MM.1S (cell line): Measurements from ENCODE around the gene SPRED3.

Source experiments
- DNase-seq: peaks from one replicate; pipeline ENCODE4 v3.0.0-alpha.2; 2015
- H2AFZ ChIP-seq: fragments of 300-600 bp; sonication (generic); 2 replicates; pipeline ENCODE4 v1.6.0; 2016; ENCODE audit warnings: antibody characterized with exemption, low read length
- H3F3A ChIP-seq: fragments of 300-600 bp; sonication (generic); 2 replicates; pipeline ENCODE4 v1.6.1; 2016; ENCODE audit warnings: mild to moderate bottlenecking, antibody characterized with exemption, low read length, moderate library complexity, mixed read lengths; ENCODE audit not compliant: insufficient read depth
- H3K27ac ChIP-seq: fragments of 300-600 bp; sonication (generic); 2 replicates; pipeline ENCODE4 v1.5.1; 2016; ENCODE audit warnings: mild to moderate bottlenecking, low read length
- H3K27me3 ChIP-seq: fragments of 300-600 bp; sonication (generic); replicated peaks from 2 replicates; pipeline ENCODE4 v1.6.0; 2016; ENCODE audit warnings: low read length; ENCODE audit not compliant: insufficient read depth
- H3K36me3 ChIP-seq: fragments of 300-600 bp; sonication (generic); replicated peaks from 2 replicates; pipeline ENCODE4 v1.6.1; 2016; ENCODE audit warnings: mild to moderate bottlenecking, low read length, mixed read lengths; ENCODE audit not compliant: insufficient read depth
- H3K4me1 ChIP-seq: fragments of 300-600 bp; sonication (generic); 2 replicates; pipeline ENCODE4 v1.6.1; 2016; ENCODE audit warnings: low read length, mixed read lengths
- H3K4me2 ChIP-seq: fragments of 300-600 bp; sonication (generic); 2 replicates; pipeline ENCODE4 v1.6.0; 2016; ENCODE audit warnings: low read depth, low read length
- H3K4me3 ChIP-seq: fragments of 300-600 bp; sonication (generic); 2 replicates; pipeline ENCODE4 v1.5.1; 2016; ENCODE audit warnings: low read length, mixed read lengths
- H3K79me2 ChIP-seq: fragments of 300-600 bp; sonication (generic); 2 replicates; pipeline ENCODE4 v1.6.1; 2016; ENCODE audit warnings: mixed run types, low read length, mixed read lengths
- H3K9ac ChIP-seq: fragments of 300-600 bp; sonication (generic); 2 replicates; pipeline ENCODE4 v1.6.1; 2016; ENCODE audit warnings: low read length, mixed read lengths
- H3K9me2 ChIP-seq: fragments of 300-600 bp; sonication (generic); replicated peaks from 2 replicates; pipeline ENCODE4 v1.6.1; 2016; ENCODE audit warnings: mild to moderate bottlenecking, low read length, mixed read lengths; ENCODE audit not compliant: insufficient read depth
- H3K9me3 ChIP-seq: fragments of 300-600 bp; sonication (generic); replicated peaks from 2 replicates; pipeline ENCODE4 v1.6.1; 2016; ENCODE audit warnings: mild to moderate bottlenecking, low read length, mixed read lengths; ENCODE audit not compliant: insufficient read depth
- H4K20me1 ChIP-seq: fragments of 300-600 bp; sonication (generic); 2 replicates; pipeline ENCODE4 v1.6.1; 2016; ENCODE audit warnings: mild to moderate bottlenecking, low read length, moderate library complexity, mixed read lengths; ENCODE audit not compliant: insufficient read depth
- EZH2 ChIP-seq: fragments of 300-600 bp; sonication (generic); optimal IDR thresholded peaks from 2 replicates; pipeline ENCODE3; 2017; ENCODE audit warnings: low read depth, mild to moderate bottlenecking, antibody characterized with exemption, low read length, mixed read lengths
- EZH2phosphoT487 ChIP-seq: fragments of 300-600 bp; sonication (generic); IDR thresholded peaks from 2 replicates; pipeline ENCODE4 v1.6.1; 2018; ENCODE audit warnings: antibody characterized with exemption, low read length
- TF ChIP-seq, protein P1 (sequence below): fragments of 300-600 bp; sonication (generic); IDR thresholded peaks from 2 replicates; pipeline ENCODE4 v1.5.1; 2016; ENCODE audit warnings: antibody characterized with exemption, low read length, mixed read lengths

SPRED3 gene

GRCh38 chr19:38437295-38437694, 48.8 kb downstream of the SPRED3 start:
- H3F3A ChIP-seq: no peaks in the 10 kb centered on the region

DNA sequence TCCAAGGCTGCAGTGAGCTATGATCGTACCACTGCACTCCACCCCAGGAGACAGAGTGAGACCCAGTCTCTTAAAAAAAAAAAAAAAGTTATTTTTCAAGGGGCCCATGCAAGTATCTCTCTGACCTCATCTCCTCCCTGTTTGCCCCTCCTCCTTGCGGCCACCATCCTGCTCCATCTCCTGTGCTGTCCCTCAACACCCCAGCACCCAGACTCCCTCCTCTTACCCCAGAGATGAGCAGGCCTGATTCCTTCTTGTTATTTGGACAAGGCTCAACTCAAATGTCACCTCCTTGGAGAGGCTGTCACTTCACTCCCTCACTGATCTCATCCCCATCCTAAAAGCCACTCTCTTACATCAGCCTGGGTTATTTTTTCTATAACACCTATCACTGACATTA, 49.4 kb downstream of the SPRED3 start:
- peaks cover 67% of the 10 kb centered on the region for H3K27me3 ChIP-seq
- DNase-seq: no peak
- no peak for TF ChIP-seq EZH2phosphoT487
- TF ChIP-seq EZH2: no peak
- TF ChIP-seq, protein P1, sequence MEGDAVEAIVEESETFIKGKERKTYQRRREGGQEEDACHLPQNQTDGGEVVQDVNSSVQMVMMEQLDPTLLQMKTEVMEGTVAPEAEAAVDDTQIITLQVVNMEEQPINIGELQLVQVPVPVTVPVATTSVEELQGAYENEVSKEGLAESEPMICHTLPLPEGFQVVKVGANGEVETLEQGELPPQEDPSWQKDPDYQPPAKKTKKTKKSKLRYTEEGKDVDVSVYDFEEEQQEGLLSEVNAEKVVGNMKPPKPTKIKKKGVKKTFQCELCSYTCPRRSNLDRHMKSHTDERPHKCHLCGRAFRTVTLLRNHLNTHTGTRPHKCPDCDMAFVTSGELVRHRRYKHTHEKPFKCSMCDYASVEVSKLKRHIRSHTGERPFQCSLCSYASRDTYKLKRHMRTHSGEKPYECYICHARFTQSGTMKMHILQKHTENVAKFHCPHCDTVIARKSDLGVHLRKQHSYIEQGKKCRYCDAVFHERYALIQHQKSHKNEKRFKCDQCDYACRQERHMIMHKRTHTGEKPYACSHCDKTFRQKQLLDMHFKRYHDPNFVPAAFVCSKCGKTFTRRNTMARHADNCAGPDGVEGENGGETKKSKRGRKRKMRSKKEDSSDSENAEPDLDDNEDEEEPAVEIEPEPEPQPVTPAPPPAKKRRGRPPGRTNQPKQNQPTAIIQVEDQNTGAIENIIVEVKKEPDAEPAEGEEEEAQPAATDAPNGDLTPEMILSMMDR: no peak
- H3K36me3 ChIP-seq: no peaks in the 10 kb centered on the region
- no peaks in the 10 kb centered on the region for H4K20me1 ChIP-seq
- H3K27ac ChIP-seq: no peak overlapping the region
- no peak overlapping the region for H3K4me3 ChIP-seq
- H3K79me2 ChIP-seq: no peaks in the 10 kb centered on the region
- no peaks in the 10 kb centered on the region for H3K4me1 ChIP-seq
- no peak overlapping the region for H3K9ac ChIP-seq
- no peaks in the 10 kb centered on the region for H3K9me3 ChIP-seq
- no peaks in the 10 kb centered on the region for H3K9me2 ChIP-seq
- H3K4me2 ChIP-seq: no peak overlapping the region
- H3F3A ChIP-seq: no peaks in the 10 kb centered on the region
- H2AFZ ChIP-seq: no peak overlapping the region

More at GRCh38 chr19:38437295-38437694, 48.8 kb downstream of the SPRED3 start:
- TF ChIP-seq EZH2 (no peak), EZH2phosphoT487 (no peak)
- TF ChIP-seq, protein P1: no peak
- Histone ChIP-seq H3K79me2 (no peaks in the 10 kb centered on the region), H3K27me3 (peaks cover 62% of the 10 kb centered on the region), H3K36me3 (no peaks in the 10 kb centered on the region), H4K20me1 (no peaks in the 10 kb centered on the region), H3K9ac (no peak overlapping the region), H3K27ac (no peak overlapping the region), H2AFZ (no peak overlapping the region), H3K4me3 (no peak overlapping the region), H3K9me2 (no peaks in the 10 kb centered on the region), H3K4me2 (no peak overlapping the region), H3K4me1 (no peaks in the 10 kb centered on the region), H3K9me3 (no peaks in the 10 kb centered on the region)
- no peak for DNase-seq

DNA sequence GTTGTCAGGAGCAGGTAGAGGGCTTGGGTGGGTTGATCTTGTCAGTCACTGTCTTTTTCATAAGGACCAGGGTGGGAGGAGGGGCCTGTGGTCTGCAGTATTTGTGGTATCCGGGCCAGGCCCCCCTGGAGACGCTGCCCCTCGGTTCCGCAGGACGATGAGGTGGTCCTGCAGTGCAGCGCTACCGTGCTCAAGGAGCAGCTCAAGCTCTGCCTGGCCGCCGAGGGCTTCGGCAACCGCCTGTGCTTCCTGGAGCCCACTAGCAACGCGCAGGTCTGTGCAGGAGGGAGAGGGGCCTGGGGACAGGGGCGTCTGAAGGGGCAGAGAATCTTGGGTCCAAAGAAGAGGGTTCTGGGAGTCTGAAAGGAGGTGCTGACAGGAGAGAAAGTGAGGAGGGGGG, 52.1 kb downstream of the SPRED3 start:
- no peaks in the 10 kb centered on the region for H3K9me2 ChIP-seq
- H3K4me3 ChIP-seq: no peak overlapping the region
- no peak for TF ChIP-seq EZH2phosphoT487
- TF ChIP-seq, protein P1: no peak
- TF ChIP-seq EZH2: no peak
- no peak overlapping the region for H2AFZ ChIP-seq
- DNase-seq: no peak
- no peaks in the 10 kb centered on the region for H3K36me3 ChIP-seq
- H3K4me1 ChIP-seq: no peaks in the 10 kb centered on the region
- no peaks in the 10 kb centered on the region for H4K20me1 ChIP-seq
- H3K9ac ChIP-seq: no peak overlapping the region
- H3K4me2 ChIP-seq: no peak overlapping the region
- H3K9me3 ChIP-seq: no peaks in the 10 kb centered on the region
- H3K79me2 ChIP-seq: no peaks in the 10 kb centered on the region
- H3F3A ChIP-seq: no peaks in the 10 kb centered on the region
- peaks cover 72% of the 10 kb centered on the region for H3K27me3 ChIP-seq
- no peak overlapping the region for H3K27ac ChIP-seq
